ENCODE measurements around the gene KLHL14. TPM values are rescaled to one million over a fixed set of nuclear protein-coding genes. Genes with fewer than 3 reads are reported as not detected.
"Not testable (repeated sequence)": the region's sequence is repeated elsewhere in the genome, so short reads cannot be mapped to it uniquely, and the experiment has no call there.

Gene KLHL14
- total RNA-seq, 1 donor from 2014 or later = 0.72 TPM

DNA sequence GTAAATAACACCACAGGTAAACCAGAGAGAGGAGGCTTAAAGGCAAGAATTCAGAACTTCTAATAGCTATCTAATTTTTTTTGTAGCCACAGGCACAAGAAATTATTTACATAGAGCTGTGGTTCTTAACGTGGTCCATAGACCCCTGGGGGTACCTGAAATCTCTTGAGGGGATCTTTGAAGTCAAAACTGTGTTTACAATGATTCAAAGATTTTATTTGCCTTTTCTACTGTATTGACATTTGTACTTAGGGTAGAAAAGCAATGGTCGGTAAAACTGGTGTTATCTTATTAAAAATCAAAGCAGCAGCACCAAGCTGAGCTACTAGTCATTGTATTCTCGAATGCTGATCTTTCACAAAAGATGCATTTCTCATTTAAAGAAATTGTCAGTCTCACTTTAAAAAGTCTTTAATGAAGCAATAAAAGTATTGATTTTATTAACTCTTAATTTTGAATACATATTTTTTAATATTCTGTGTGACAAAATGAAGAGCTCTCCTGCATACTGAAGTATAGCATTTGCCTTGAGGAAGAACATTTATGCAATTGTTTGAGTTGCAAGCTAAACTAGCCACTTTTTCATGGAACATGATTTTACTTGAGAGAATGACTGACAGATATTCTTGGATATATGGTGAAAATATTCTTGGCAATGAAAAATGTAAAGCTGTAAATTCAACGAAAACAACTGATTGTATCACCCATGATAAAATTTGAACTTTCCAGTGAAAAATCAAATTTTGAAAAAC lies 25.6 kb upstream of the KLHL14 start:
- no peaks in the 10 kb centered on the region for H3K36me3 ChIP-seq
- TF ChIP-seq, protein P1, sequence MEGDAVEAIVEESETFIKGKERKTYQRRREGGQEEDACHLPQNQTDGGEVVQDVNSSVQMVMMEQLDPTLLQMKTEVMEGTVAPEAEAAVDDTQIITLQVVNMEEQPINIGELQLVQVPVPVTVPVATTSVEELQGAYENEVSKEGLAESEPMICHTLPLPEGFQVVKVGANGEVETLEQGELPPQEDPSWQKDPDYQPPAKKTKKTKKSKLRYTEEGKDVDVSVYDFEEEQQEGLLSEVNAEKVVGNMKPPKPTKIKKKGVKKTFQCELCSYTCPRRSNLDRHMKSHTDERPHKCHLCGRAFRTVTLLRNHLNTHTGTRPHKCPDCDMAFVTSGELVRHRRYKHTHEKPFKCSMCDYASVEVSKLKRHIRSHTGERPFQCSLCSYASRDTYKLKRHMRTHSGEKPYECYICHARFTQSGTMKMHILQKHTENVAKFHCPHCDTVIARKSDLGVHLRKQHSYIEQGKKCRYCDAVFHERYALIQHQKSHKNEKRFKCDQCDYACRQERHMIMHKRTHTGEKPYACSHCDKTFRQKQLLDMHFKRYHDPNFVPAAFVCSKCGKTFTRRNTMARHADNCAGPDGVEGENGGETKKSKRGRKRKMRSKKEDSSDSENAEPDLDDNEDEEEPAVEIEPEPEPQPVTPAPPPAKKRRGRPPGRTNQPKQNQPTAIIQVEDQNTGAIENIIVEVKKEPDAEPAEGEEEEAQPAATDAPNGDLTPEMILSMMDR (IDR thresholded peaks at IDR 0.05) = no peak
- no peak overlapping the region for H3K4me3 ChIP-seq
- no peaks in the 10 kb centered on the region for H3K4me1 ChIP-seq
- H3K27me3 ChIP-seq = no peaks in the 10 kb centered on the region
- intact Hi-C loops (cut with DNase I) = no loop called here
- no peaks in the 10 kb centered on the region for H3K9me3 ChIP-seq
- no peak overlapping the region for H3K27ac ChIP-seq
- ATAC-seq (no peak), DNase-seq (no peak)

DNA sequence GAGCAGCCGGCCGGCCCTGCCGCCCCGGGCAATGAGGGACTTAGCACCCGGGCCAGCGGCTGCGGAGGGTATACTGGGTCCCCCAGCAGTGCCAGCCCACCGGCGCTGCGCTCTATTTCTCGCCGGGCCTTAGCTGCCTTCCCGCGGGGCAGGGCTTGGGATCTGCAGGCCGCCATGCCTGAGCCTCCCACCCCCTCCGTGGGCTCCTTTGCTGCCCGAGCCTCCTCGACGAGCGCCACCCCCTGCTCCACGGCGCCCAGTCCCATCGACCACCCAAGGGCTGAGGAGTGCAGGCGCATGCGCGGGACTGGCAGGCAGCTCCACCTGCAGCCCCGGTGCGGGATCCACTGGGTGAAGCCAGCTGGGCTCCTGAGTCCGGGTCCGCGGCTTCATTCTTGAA lies 21.8 kb upstream of the KLHL14 start:
- H3K36me3 ChIP-seq; ATAC-seq; H3K27me3 ChIP-seq; H3K4me3 ChIP-seq; H3K9me3 ChIP-seq; DNase-seq; H3K4me1 ChIP-seq; H3K27ac ChIP-seq; intact Hi-C loops (cut with DNase I): not testable (repeated sequence)

DNA sequence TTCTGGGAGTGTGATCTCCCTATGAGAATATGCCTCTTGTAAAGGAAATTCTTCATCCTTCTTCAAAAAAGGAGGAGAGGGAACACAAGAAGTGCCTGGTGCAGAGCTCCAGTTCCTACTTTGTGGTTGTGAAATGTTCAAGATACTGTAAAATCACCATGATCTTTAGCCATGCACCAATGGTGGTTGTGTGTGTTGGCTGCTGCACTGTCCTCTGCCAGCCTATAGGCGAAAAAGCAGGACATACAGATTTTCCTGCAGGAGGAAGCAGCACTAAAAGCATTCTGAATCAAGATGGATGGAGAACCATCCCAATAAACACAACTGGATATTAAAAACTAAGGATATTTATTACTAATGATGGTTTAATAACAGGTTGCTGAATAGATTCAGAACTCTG lies 6.2 kb upstream of the KLHL14 start:
- DNase-seq = no peak
- intact Hi-C loops (cut with DNase I) = no loop called here
- TF ChIP-seq, protein P1 (IDR thresholded peaks at IDR 0.05) = no peak
- Histone ChIP-seq H3K27me3 (no peaks in the 10 kb centered on the region), H3K4me1 (no peaks in the 10 kb centered on the region), H3K9me3 (no peaks in the 10 kb centered on the region), H3K36me3 (no peaks in the 10 kb centered on the region), H3K4me3 (no peak overlapping the region), H3K27ac (no peak overlapping the region)
- ATAC-seq = no peak

DNA sequence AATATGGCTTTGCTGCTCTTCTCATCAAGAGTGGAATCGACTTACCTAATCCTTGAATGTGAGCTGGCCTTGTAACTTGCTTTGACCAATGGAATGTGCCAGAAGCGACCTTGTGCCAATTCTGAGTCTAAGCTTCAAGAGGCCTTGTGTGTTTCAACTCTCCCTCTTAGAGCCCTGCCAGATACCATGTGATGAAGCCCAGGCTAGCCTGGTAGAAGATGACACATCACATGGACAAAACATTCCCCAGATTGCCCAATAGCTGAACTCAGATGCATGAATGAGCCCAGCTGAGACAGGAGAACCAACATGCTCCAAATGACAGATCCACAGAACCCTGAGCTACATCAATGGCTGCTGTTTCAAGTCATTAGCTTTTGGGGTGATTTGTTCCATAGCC lies 4.2 kb upstream of the KLHL14 start:
- no peaks in the 10 kb centered on the region for H3K9me3 ChIP-seq
- no peak overlapping the region for H3K4me3 ChIP-seq
- peaks cover 7% of the 10 kb centered on the region for H3K27me3 ChIP-seq
- no peaks in the 10 kb centered on the region for H3K4me1 ChIP-seq
- DNase-seq = no peak
- ATAC-seq = no peak
- intact Hi-C loops (cut with DNase I) = no loop called here
- H3K36me3 ChIP-seq = no peaks in the 10 kb centered on the region
- H3K27ac ChIP-seq = no peak overlapping the region
- TF ChIP-seq, protein P1 (IDR thresholded peaks at IDR 0.05) = no peak

DNA sequence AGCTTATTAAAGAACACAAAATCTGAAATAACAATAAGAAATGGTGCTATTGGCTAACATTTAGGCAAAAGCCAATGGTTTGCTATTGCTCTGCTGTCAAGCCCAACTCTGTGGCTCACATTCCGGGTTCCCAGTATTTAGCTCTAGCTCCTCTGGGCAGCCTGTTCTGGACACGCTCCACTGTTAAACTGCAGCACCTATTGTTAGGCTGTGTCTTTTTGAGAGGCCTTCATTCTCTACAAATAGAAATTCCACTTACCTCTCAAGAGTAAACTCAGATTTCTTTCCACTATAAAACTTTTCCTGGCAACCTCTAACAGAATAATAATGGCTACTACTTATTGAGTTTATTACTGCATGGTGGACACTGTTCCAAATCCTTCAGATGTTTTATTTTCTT lies 3.7 kb upstream of the KLHL14 start:
- Histone ChIP-seq H3K4me3 (no peak overlapping the region), H3K36me3 (no peaks in the 10 kb centered on the region), H3K27ac (no peak overlapping the region), H3K4me1 (no peaks in the 10 kb centered on the region), H3K27me3 (peaks cover 9% of the 10 kb centered on the region), H3K9me3 (no peaks in the 10 kb centered on the region)
- intact Hi-C loops (cut with DNase I) = no loop called here
- TF ChIP-seq, protein P1 (IDR thresholded peaks at IDR 0.05) = no peak
- DNase-seq (no peak), ATAC-seq (no peak)

DNA sequence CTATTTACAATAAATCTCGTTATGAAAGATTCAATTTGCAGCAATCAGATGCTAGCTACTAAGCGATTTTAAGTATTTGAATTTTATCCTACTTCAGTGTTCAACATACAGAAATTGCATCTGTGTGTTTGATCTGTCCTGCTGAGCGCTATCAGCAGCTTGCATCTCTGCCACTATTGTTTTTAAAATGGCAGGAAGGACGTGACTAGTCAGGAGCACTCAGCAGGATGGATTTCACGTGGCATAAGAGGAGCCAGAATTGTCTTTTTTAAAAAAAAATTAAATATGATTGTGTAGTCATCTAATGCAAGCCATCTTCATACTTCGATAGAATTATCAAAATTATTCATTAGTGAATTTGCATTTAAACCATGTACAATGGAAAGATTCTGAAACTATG lies 2.8 kb upstream of the KLHL14 start:
- no peak overlapping the region for H3K4me3 ChIP-seq
- intact Hi-C loops (cut with DNase I) = no loop called here
- DNase-seq = no peak
- H3K27me3 ChIP-seq = peaks cover 18% of the 10 kb centered on the region
- H3K36me3 ChIP-seq = no peaks in the 10 kb centered on the region
- ATAC-seq = no peak
- H3K27ac ChIP-seq = no peak overlapping the region
- H3K9me3 ChIP-seq = no peaks in the 10 kb centered on the region
- H3K4me1 ChIP-seq = no peaks in the 10 kb centered on the region
- TF ChIP-seq, protein P1 (IDR thresholded peaks at IDR 0.05) = no peak

Measured in upper lobe of right lung (tissue), 1 donor.